ENCODE data around the gene SLC13A5.
"Not testable (repeated sequence)": the region's sequence is repeated elsewhere in the genome, so short reads cannot be mapped to it uniquely, and the experiment has no call there.

SLC13A5 gene

DNA sequence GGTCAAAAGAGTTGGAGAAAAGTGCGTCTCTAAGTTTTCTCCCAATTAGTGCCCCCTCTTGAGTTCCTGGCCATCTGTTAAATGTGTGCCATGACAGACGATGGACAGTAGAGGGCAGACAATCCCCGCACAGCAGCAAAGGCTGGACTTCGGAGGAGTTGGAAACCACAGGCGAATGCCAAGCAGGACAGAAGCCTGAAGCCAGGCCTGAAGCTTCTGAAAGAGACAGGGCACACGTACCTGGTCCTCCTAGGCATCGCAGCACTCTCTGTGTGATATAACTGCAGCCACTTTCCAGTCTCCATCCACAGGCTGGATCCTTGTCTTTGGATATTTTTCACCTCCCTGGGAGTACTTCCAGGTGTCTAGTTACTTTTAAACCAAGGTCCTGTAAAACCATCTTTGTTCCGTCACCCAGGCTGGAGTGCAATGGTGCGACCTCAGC, 47.1 kb downstream of the SLC13A5 start:
- DNase-seq (ENCODE audit: low spot score) = peak; percentile 78
- TF ChIP-seq, protein P1, sequence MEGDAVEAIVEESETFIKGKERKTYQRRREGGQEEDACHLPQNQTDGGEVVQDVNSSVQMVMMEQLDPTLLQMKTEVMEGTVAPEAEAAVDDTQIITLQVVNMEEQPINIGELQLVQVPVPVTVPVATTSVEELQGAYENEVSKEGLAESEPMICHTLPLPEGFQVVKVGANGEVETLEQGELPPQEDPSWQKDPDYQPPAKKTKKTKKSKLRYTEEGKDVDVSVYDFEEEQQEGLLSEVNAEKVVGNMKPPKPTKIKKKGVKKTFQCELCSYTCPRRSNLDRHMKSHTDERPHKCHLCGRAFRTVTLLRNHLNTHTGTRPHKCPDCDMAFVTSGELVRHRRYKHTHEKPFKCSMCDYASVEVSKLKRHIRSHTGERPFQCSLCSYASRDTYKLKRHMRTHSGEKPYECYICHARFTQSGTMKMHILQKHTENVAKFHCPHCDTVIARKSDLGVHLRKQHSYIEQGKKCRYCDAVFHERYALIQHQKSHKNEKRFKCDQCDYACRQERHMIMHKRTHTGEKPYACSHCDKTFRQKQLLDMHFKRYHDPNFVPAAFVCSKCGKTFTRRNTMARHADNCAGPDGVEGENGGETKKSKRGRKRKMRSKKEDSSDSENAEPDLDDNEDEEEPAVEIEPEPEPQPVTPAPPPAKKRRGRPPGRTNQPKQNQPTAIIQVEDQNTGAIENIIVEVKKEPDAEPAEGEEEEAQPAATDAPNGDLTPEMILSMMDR (IDR thresholded peaks at IDR 0.05; ENCODE audit: borderline replicate concordance, control extremely low read depth, extremely low read depth, insufficient read depth, missing control alignments) = peak; percentile 94
- in situ Hi-C loops (cut with MboI; ENCODE audit: low sequenced_read_pairs, unreplicated experiment) = loop anchor here (25.0 kb wide), 1 partner anchor 346 kb away; the partner anchor contains the start of genes BCL6B and RNASEK

DNA sequence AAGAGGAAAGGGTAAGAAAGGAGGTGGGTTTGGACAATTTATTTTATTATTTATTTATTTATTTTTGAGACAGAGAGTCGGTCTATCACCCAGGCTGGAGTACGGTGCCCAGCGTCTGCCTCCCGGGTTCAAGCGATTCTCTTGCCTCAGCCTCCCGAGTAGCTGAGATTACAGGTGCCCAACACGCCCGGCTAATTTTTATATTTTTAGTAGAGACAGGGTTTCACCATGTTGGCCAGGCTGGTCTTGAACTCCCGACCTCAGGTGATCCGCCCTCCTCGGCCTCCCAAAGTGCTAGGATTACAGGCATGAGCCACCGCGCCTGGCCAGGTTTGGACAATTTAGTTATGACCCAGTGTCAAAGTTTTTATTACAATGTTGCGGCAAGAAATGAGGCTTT, 50.0 kb downstream of the SLC13A5 start:
- in situ Hi-C loops (cut with MboI; ENCODE audit: low sequenced_read_pairs, unreplicated experiment) = loop anchor here (25.0 kb wide), 1 partner anchor 349 kb away; the partner anchor contains the start of genes BCL6B and RNASEK

DNA sequence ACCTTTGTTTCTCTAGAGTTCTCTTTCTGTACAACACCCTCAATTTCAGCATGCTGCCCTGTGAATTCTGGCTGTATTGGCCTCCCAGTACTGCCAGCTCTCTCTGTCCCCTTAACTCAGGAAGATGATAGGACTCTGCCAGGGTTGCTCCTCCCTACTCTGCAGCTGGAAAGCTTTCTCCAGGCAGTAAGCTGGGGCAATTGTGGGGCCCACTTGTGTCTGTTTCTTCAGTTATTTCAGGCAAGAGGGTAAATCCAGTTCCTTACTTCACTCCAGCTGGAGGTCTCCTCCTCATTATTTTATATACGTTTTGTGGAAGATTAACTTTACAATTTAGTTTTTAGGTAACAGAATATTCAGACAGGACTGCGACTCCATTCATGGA, 51.7 kb downstream of the SLC13A5 start:
- TF ChIP-seq, protein P1 (IDR thresholded peaks at IDR 0.05; ENCODE audit: borderline replicate concordance, control extremely low read depth, extremely low read depth, insufficient read depth, missing control alignments) = no peak
- in situ Hi-C loops (cut with MboI; ENCODE audit: low sequenced_read_pairs, unreplicated experiment) = loop anchor here (25.0 kb wide), 1 partner anchor 351 kb away; the partner anchor contains the start of genes BCL6B and RNASEK
- no peak for DNase-seq (ENCODE audit: low spot score)

More for the DNA sequence above, 50.0 kb downstream of the SLC13A5 start:
- not testable (repeated sequence) for DNase-seq (ENCODE audit: low spot score)

DNA sequence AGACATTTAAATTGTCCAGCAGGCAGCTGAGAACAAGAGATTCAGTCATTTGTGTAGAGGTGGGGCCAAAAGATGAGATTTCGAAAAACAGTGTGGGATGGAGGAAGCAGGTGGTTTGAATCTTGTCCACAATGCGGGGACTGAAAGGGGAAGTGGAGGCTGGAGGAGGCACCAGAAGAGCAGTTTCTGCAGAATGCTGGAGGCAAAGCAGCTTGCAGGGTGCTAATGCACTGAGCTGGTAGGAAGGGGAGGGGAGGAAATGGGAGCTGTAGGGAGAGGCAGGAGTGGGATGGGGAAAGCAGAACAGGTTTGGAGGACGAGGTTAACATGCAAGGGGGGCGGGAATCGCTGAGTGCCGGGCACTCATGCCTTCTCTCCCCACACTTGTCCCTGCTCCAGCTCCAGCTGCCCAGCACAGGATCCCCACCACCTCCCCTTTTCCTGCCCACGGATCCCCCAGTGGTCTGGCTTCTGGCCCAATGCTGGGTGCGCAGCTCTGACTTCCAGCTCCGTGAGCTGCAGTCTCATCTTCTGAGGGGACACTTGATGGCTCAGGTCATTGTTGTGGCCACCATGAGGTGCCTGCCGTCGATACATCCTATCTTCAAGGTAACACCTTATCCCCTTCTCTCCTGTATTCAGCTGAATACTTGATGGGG, 52.2 kb downstream of the SLC13A5 start:
- DNase-seq (ENCODE audit: low spot score) = peak; percentile 69
- TF ChIP-seq, protein P1 (IDR thresholded peaks at IDR 0.05; ENCODE audit: borderline replicate concordance, control extremely low read depth, extremely low read depth, insufficient read depth, missing control alignments) = no peak
- in situ Hi-C loops (cut with MboI; ENCODE audit: low sequenced_read_pairs, unreplicated experiment) = loop anchor here (25.0 kb wide), 1 partner anchor 351 kb away; the partner anchor contains the start of genes BCL6B and RNASEK

DNA sequence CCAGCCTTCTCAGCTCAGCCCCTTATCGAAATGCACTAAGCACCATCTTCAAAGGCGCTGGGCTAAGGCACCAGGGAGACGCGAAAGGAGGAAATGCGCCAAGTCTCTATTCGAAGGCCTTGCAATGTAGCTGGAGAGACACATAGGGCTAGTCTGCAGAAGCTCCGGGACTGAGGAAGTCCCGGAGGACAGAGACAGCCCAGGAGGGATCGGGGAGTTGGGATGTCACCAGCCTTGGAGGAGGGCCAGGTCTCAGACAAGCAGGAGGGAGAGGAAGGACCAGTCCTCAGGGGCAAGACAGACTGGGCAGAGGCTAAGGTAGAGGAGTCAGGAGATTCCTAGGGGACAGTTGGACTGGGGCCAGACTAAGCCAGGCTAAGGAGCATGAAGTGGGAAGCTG, 53.1 kb downstream of the SLC13A5 start:
- in situ Hi-C loops (cut with MboI; ENCODE audit: low sequenced_read_pairs, unreplicated experiment) = loop anchor here (25.0 kb wide), 1 partner anchor 352 kb away; the partner anchor contains the start of genes BCL6B and RNASEK
- TF ChIP-seq, protein P1 (IDR thresholded peaks at IDR 0.05; ENCODE audit: borderline replicate concordance, control extremely low read depth, extremely low read depth, insufficient read depth, missing control alignments) = no peak
- DNase-seq (ENCODE audit: low spot score) = no peak

DNA sequence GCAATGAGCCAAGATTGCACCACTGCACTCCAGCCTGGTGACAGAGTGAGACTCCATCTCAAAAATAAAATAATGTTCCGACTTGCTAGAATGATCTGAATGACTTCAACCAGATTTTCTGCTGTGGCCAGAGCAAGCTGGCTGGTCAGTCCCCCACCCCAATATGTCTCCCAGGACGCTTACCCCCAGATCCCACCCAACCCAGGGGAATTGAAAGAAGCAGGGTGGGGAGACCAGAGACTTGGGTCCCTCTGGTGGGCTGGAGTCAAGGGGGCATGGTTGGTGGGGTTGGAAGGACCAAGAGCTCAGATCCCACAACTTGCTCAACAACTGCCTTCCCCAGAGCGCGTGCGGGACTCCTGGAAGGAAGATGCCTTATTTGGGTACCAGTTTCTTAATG, 54.8 kb downstream of the SLC13A5 start:
- in situ Hi-C loops (cut with MboI; ENCODE audit: low sequenced_read_pairs, unreplicated experiment) = loop anchor here (25.0 kb wide), 1 partner anchor 354 kb away; the partner anchor contains the start of genes BCL6B and RNASEK
- not testable (repeated sequence) for DNase-seq (ENCODE audit: low spot score)

DNA sequence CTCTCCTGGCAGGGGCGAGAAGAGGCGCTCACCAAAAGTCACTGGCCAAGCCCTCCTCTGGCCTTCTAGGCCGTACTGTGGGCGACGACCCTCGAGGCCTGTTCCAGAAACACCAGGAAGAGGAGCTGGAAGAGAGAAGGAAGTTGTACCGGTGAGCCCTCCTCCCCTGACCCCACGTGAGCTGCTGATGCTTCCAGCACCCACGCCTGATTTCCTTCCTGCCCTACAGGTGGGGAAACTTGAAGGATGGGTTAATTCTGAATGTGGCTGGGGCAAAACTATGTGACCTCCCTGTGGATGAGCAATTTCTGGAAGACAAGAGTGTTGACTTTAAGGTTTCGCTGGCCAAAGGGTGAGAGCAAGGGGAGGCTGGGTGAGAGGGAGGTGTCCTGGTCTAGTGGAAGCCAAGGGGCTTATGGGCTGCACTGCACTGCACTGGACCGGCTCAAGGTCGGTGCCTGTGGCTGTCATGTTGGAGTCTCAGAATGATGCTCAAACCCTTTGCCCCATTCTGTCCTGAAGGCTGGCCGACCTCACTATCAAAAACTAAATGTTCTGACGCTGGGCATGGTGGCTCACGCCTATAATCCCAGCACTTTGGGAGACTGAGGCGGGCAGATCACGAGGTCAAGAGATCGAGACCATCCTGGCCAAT, 55.4 kb downstream of the SLC13A5 start:
- in situ Hi-C loops (cut with MboI; ENCODE audit: low sequenced_read_pairs, unreplicated experiment) = loop anchor here (25.0 kb wide), 1 partner anchor 355 kb away; the partner anchor contains the start of genes BCL6B and RNASEK
- TF ChIP-seq, protein P1 (IDR thresholded peaks at IDR 0.05; ENCODE audit: borderline replicate concordance, control extremely low read depth, extremely low read depth, insufficient read depth, missing control alignments) = no peak
- DNase-seq (ENCODE audit: low spot score) = no peak

DNA sequence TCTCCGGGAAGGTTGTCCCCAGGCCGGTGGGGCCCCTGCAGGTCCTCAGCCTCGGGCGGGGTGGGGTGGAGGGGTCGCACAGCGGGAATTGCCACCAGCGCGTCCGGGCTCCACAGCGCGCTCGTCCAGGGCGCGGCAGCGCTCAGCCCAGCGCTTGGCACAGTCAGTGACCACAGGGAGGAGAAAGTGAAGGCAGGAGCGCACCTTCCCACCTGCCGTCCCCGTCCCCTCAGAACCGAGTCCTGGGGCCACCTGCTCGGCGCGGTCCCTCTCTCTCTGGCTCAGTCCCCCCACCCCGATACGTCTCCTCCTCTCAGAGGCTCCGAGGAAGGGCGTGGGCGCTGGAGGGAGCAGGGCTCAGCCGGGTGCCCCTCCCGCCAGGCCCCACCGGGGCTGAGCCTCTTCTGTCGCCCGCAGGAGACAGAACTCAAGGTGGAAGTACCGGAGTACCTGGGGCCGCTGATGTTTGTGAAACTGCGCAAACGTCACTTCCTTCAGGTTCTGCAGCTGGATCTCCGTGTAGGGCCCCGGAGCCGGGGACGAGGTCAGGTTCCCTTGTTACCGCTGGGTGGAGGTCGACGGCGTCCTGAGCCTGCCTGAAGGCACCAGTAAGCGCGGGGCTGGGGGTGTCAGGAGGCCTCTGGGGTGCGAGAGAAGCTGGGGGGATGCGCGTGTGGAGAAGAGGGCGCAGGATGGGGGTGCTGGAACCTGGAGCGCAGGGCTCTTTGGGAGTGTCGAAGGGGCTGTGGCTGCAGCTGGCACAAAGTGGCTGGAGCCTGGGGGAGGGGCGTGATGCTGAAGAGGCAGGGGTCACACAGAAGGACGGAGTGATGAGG, 56.2 kb downstream of the SLC13A5 start:
- in situ Hi-C loops (cut with MboI; ENCODE audit: low sequenced_read_pairs, unreplicated experiment) = loop anchor here (25.0 kb wide), 1 partner anchor 355 kb away; the partner anchor contains the start of genes BCL6B and RNASEK
- not testable (repeated sequence) for DNase-seq (ENCODE audit: low spot score)

DNA sequence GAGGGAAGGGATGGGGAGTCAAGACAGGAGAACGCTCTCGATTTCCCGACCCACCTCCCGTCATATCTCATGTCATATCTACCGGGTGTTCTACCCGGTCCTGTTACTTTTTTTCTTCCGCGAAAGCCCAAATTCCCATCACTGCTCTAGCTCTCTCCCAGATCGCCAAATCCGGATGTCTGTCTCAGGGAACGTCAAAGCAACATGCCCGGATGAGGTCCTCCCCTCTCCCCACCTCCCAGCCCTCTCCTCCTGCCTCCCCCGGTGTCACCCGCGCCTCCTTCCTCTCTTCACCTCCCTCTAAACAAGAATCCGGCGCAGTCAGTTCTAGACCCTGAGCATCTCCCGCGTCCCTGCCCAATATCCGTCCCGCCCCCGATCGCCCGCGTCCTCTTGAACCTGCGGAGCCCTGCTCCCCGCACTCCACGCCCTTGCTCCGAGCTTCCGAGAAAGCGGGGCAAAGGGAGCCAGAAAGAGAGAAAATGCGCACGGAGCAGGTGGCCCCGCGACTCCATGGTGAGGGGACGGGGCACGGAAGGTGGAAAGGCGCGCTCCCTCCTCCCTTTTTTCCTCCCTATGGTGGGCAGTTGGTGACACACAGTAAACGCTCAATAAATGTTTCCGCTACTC, 57.3 kb downstream of the SLC13A5 start:
- in situ Hi-C loops (cut with MboI; ENCODE audit: low sequenced_read_pairs, unreplicated experiment) = loop anchor here (25.0 kb wide), 1 partner anchor 356 kb away; the partner anchor contains the start of genes BCL6B and RNASEK
- DNase-seq (ENCODE audit: low spot score) = not testable (repeated sequence)

Measured in GM13976 (cell line).